GM11168 (cell line): ENCODE results near the gene SENP8.
"Not testable (repeated sequence)": the region's sequence is repeated elsewhere in the genome, so short reads cannot be mapped to it uniquely, and the experiment has no call there.

Experiments used
- in situ Hi-C: fragments of 300-500 bp; cut with MboI; formaldehyde crosslinking; loops from one replicate; pipeline ENCODE4 v1.12.0; 2022; ENCODE audit warnings: low sequenced_read_pairs; ENCODE audit not compliant: unreplicated experiment

The SENP8 gene

GRCh38 chr15:72118017-72118978, at the start of gene SENP8, which contains the start of gene MYO9A:
Gene SENP8 (plus strand): TSS chr15:72118403. CDS start chr15:72139624, 21,221 bp downstream.
Gene MYO9A (minus strand): TSS chr15:72118150. CDS start chr15:72046563, 71,587 bp downstream.
- in situ Hi-C loops = no loop called here

GRCh38 chr15:72068856-72069255, 49.3 kb upstream of the SENP8 start:
- in situ Hi-C loops = no loop called here

- in situ Hi-C loops = no loop called here
Measured at GRCh38 chr15:72070817-72071447, 47.3 kb upstream of the SENP8 start.

GRCh38 chr15:72071448-72071825, 46.8 kb upstream of the SENP8 start:
- in situ Hi-C loops = not testable (repeated sequence)

- in situ Hi-C loops = no loop called here
Measured at GRCh38 chr15:72074335-72075060, 43.7 kb upstream of the SENP8 start.

GRCh38 chr15:72077950-72078349, 40.3 kb upstream of the SENP8 start:
- in situ Hi-C loops = no loop called here

GRCh38 chr15:72078887-72079286, 39.3 kb upstream of the SENP8 start:
- in situ Hi-C loops = no loop called here

GRCh38 chr15:72082176-72082575, 36.0 kb upstream of the SENP8 start:
- in situ Hi-C loops = no loop called here

GRCh38 chr15:72086010-72086697, 32.0 kb upstream of the SENP8 start:
- in situ Hi-C loops = no loop called here

GRCh38 chr15:72086920-72087648, 31.1 kb upstream of the SENP8 start:
- in situ Hi-C loops = no loop called here

GRCh38 chr15:72092006-72092405, 26.2 kb upstream of the SENP8 start:
- in situ Hi-C loops = no loop called here

GRCh38 chr15:72092691-72093090, 25.5 kb upstream of the SENP8 start:
- in situ Hi-C loops = no loop called here

- in situ Hi-C loops = no loop called here
Measured at GRCh38 chr15:72096796-72097195, 21.4 kb upstream of the SENP8 start.

- in situ Hi-C loops = no loop called here
Measured at GRCh38 chr15:72098040-72098439, 20.2 kb upstream of the SENP8 start.

GRCh38 chr15:72099155-72099554, 19.0 kb upstream of the SENP8 start:
- in situ Hi-C loops = no loop called here

GRCh38 chr15:72100551-72100950, 17.7 kb upstream of the SENP8 start:
- in situ Hi-C loops = not testable (repeated sequence)

GRCh38 chr15:72105111-72105510, 13.1 kb upstream of the SENP8 start:
- in situ Hi-C loops = no loop called here

GRCh38 chr15:72106068-72106467, 12.1 kb upstream of the SENP8 start:
- in situ Hi-C loops = no loop called here

- in situ Hi-C loops = no loop called here
Measured at GRCh38 chr15:72110355-72110754, 7.8 kb upstream of the SENP8 start.
